OCI-LY3 (cell line): ENCODE results near the gene MYLK4.

ENCODE experiments used
- CTCF ChIP-seq: fragments of 200-600, 300-600 bp; sonication (generic); IDR thresholded peaks from 2 replicates; pipeline ENCODE4 v1.5.1; 2014; ENCODE audit warnings: antibody characterized with exemption, low read length, low read depth
- EZH2phosphoT487 ChIP-seq: fragments of 200-600 bp; shearing (Covaris generic); IDR thresholded peaks from 2 replicates; pipeline ENCODE4 v1.6.1; 2018; ENCODE audit warnings: antibody characterized with exemption, mixed run types, low read depth

- no peak for TF ChIP-seq CTCF
- TF ChIP-seq EZH2phosphoT487: no peak
Measured at GRCh38 chr6:2656460-2657079, 94.2 kb downstream of the MYLK4 start.
